IMR-90 (cell line): ENCODE data around the gene OSCP1. TPM values are rescaled to one million over a fixed set of nuclear protein-coding genes. Genes with fewer than 3 reads are reported as not detected.

Experiments used
- ATAC-seq: fragments of 200-7000 bp; cut with Tn5 transposase; 2 replicates; pipeline ENCODE4 v1.9.1; 2020; ENCODE audit warnings: low read depth, mild to moderate bottlenecking, moderate library complexity
- BruUV-seq: library from RNA; stranded (reverse); fragments of 400-500 nt; replicated peaks from 2 replicates; lab custom pipeline; 2021; lab: Mats Ljungman, UMichigan
- CTCF ChIA-PET: fragments of 300-600 bp; formaldehyde crosslinking; extraction: SDS; loops from one replicate; lab custom pipeline; 2021; ENCODE audit warnings: antibody characterized with exemption; lab: Yijun Ruan, JAX
- POLR2A ChIA-PET: fragments of 300-600 bp; sonication (Branson Sonifier 250); formaldehyde crosslinking; loops from one replicate; lab custom pipeline; 2022; ENCODE audit warnings: antibody characterized with exemption; ENCODE audit not compliant: unreplicated experiment; lab: Charles Lee
- DNase-seq: peaks from one replicate; pipeline ENCODE4 v3.0.0; 2013
- H2AFZ ChIP-seq: replicated peaks from 2 replicates; pipeline ENCODE3; 2013; ENCODE audit warnings: low read length, mild to moderate bottlenecking; ENCODE audit not compliant: poor library complexity
- H2AK5ac ChIP-seq: 2 replicates; pipeline ENCODE4 v1.6.1; 2013; ENCODE audit warnings: low read depth, low read length, inconsistent platforms
- H2AK9ac ChIP-seq: replicated peaks from 2 replicates; pipeline ENCODE3; 2013; ENCODE audit warnings: mild to moderate bottlenecking, low read depth, low read length, moderate library complexity; ENCODE audit not compliant: poor library complexity
- H2BK120ac ChIP-seq: 2 replicates; pipeline ENCODE4 v1.6.1; 2013; ENCODE audit warnings: low read depth, low read length, inconsistent platforms
- H2BK15ac ChIP-seq: 3 replicates; pipeline ENCODE4 v1.6.1; 2013; ENCODE audit warnings: low read depth, low read length, inconsistent platforms
- H2BK20ac ChIP-seq: 2 replicates; pipeline ENCODE4 v1.6.1; 2013; ENCODE audit warnings: low read depth, mild to moderate bottlenecking, inconsistent platforms, low read length, moderate library complexity
- H2BK5ac ChIP-seq: 2 replicates; pipeline ENCODE4 v1.6.1; 2013; ENCODE audit warnings: mild to moderate bottlenecking, low read depth, low read length, inconsistent platforms; ENCODE audit not compliant: poor library complexity, severe bottlenecking
- H3K14ac ChIP-seq: replicated peaks from 2 replicates; pipeline ENCODE4 v1.6.1; 2013; ENCODE audit warnings: low read depth, low read length, inconsistent platforms
- H3K18ac ChIP-seq: 2 replicates; pipeline ENCODE4 v1.6.1; 2013; ENCODE audit warnings: low read depth, low read length, control low read depth
- H3K23ac ChIP-seq: 2 replicates; pipeline ENCODE4 v1.6.1; 2013; ENCODE audit warnings: low read depth, low read length, inconsistent platforms
- H3K27ac ChIP-seq: 2 replicates; pipeline ENCODE4 v1.5.1; 2013; ENCODE audit warnings: mild to moderate bottlenecking, control low read depth, low read length; ENCODE audit not compliant: insufficient read depth
- H3K27me3 ChIP-seq: 2 replicates; pipeline ENCODE4 v1.6.1; 2013; ENCODE audit warnings: low read length; ENCODE audit not compliant: control insufficient read depth, insufficient read depth
- H3K36me3 ChIP-seq: 2 replicates; pipeline ENCODE4 v1.6.1; 2013; ENCODE audit warnings: low read length, mixed read lengths; ENCODE audit not compliant: control insufficient read depth, insufficient read depth
- H3K4ac ChIP-seq: 2 replicates; pipeline ENCODE4 v1.6.1; 2013; ENCODE audit warnings: low read depth, low read length, inconsistent platforms
- H3K4me1 ChIP-seq: 2 replicates; pipeline ENCODE4 v1.6.1; 2013; ENCODE audit warnings: low read length, mixed read lengths; ENCODE audit not compliant: control insufficient read depth, insufficient read depth
- H3K4me2 ChIP-seq: 2 replicates; pipeline ENCODE4 v1.6.1; 2013; ENCODE audit warnings: low read depth, mild to moderate bottlenecking, control low read depth, low read length, moderate library complexity
- H3K4me3 ChIP-seq: 2 replicates; pipeline ENCODE4 v1.5.1; 2013; ENCODE audit warnings: low read depth, mild to moderate bottlenecking, control low read depth, low read length, moderate library complexity; ENCODE audit not compliant: insufficient read depth
- H3K56ac ChIP-seq: 2 replicates; pipeline ENCODE4 v1.6.1; 2013; ENCODE audit warnings: low read length, inconsistent platforms; ENCODE audit not compliant: insufficient read depth; ENCODE audit errors: extremely low read depth
- H3K79me1 ChIP-seq, 2 experiments: 2 replicates each; pipeline ENCODE4 v1.6.1; 2013; ENCODE audit warnings: low read length in 2 of 2, inconsistent platforms in 1 of 2, low read depth in 1 of 2
- H3K9ac ChIP-seq: 2 replicates; pipeline ENCODE4 v1.6.1; 2013; ENCODE audit warnings: low read depth, low read length, control low read depth
- H3K9me1 ChIP-seq: 2 replicates; pipeline ENCODE4 v1.6.1; 2013; ENCODE audit warnings: low read length, inconsistent platforms; ENCODE audit not compliant: insufficient read depth
- H3K9me3 ChIP-seq: 2 replicates; pipeline ENCODE4 v1.6.1; 2013; ENCODE audit warnings: low read length; ENCODE audit not compliant: control insufficient read depth, insufficient read depth
- H4K20me1 ChIP-seq: 2 replicates; pipeline ENCODE4 v1.6.1; 2013; ENCODE audit warnings: low read length, inconsistent platforms; ENCODE audit not compliant: insufficient read depth
- H4K5ac ChIP-seq: 2 replicates; pipeline ENCODE4 v1.6.1; 2013; ENCODE audit warnings: mild to moderate bottlenecking, low read depth, low read length, control low read depth
- H4K8ac ChIP-seq, 2 experiments: 2 replicates each; pipeline ENCODE4 v1.6.1; 2013; ENCODE audit warnings: low read depth in 2 of 2, low read length in 2 of 2, control low read depth in 1 of 2, inconsistent platforms in 1 of 2
- H4K91ac ChIP-seq: 2 replicates; pipeline ENCODE4 v1.6.1; 2013; ENCODE audit warnings: low read depth, low read length, inconsistent platforms; ENCODE audit not compliant: insufficient read depth
- BHLHE40 ChIP-seq: fragments of 150-350 bp; IDR thresholded peaks from 2 replicates; pipeline ENCODE4 v1.6.1; 2016; ENCODE audit warnings: mild to moderate bottlenecking, low read depth, low read length
- CHD1 ChIP-seq: IDR thresholded peaks from 2 replicates; pipeline ENCODE4 v1.6.1; 2012; ENCODE audit warnings: low read depth, low read length, improper control_type of control experiment
- FOS ChIP-seq: fragments of 150-350 bp; IDR thresholded peaks from 2 replicates; pipeline ENCODE4 v1.6.1; 2016; ENCODE audit warnings: low read depth, low read length
- MAZ ChIP-seq: IDR thresholded peaks from 2 replicates; pipeline ENCODE4 v1.6.1; 2012; ENCODE audit warnings: low read depth, mild to moderate bottlenecking, low read length, improper control_type of control experiment, moderate library complexity, borderline replicate concordance
- MXI1 ChIP-seq: IDR thresholded peaks from 2 replicates; pipeline ENCODE4 v1.6.1; 2012; ENCODE audit warnings: low read depth, mild to moderate bottlenecking, low read length, moderate library complexity, borderline replicate concordance
- NFE2L2 ChIP-seq: fragments of 150-350 bp; IDR thresholded peaks from 2 replicates; pipeline ENCODE4 v1.6.1; 2016; ENCODE audit warnings: low read depth, mild to moderate bottlenecking, low read length
- RAD21 ChIP-seq: IDR thresholded peaks from 2 replicates; pipeline ENCODE4 v1.6.1; 2012; ENCODE audit warnings: low read length, improper control_type of control experiment
- RCOR1 ChIP-seq: IDR thresholded peaks from 2 replicates; pipeline ENCODE4 v1.6.1; 2012; ENCODE audit warnings: mild to moderate bottlenecking, low read length, improper control_type of control experiment; ENCODE audit not compliant: insufficient replicate concordance
- RFX5 ChIP-seq: IDR thresholded peaks from 2 replicates; pipeline ENCODE4 v1.8.0; 2012; ENCODE audit warnings: low read depth, mild to moderate bottlenecking, low read length, moderate library complexity
- SMC3 ChIP-seq: fragments of 150-350 bp; IDR thresholded peaks from 2 replicates; pipeline ENCODE4 v1.6.1; 2016; ENCODE audit warnings: low read depth, mild to moderate bottlenecking, antibody characterized with exemption, low read length, moderate library complexity
- WGBS, 2 experiments: methylation state at CpG; one replicate each; pipeline versions ENCODE4 v1.1.5 to v1.1.7; 2013; ENCODE audit warnings: missing lambda C conversion rate in 2 of 2; ENCODE audit not compliant: insufficient read length in 1 of 2; ENCODE audit errors: extremely low coverage in 2 of 2; 5-methylcytosine and 5-hydroxymethylcytosine counted together
- dilution Hi-C: fragments of 300-500 bp; cut with HindIII; formaldehyde crosslinking; loops from one replicate; pipeline ENCODE4 v1.14.3; 2018; ENCODE audit warnings: low sequenced_read_pairs; ENCODE audit not compliant: unreplicated experiment
- in situ Hi-C: fragments of 300-500 bp; cut with MboI; formaldehyde crosslinking; loops from 3 replicates; pipeline ENCODE4 v1.14.3; 2019; ENCODE audit warnings: low sequenced_read_pairs, inconsistent platforms, mixed read lengths
- intact Hi-C: fragments of 100-400 bp; cut with micrococcal nuclease; formaldehyde crosslinking; loops from 2 replicates; pipeline ENCODE4 v1.10.0; 2022
- polyA plus RNA-seq, 3 experiments: library from polyadenylated mRNA; depleted of rRNA; stranded (reverse); fragments of >200 nt; gene quantifications; 2 replicates each; pipeline ENCODE4 v1.2.3, GENCODE V29; 2012; ENCODE audit warnings: low replicate concordance in 1 of 3
- total RNA-seq: library from RNA; depleted of rRNA; stranded (reverse); fragments of >200 nt; gene quantifications from 2 replicates; pipeline ENCODE4 v1.2.3, GENCODE V29; 2012
- TF ChIP-seq, protein P1 (sequence below): conservative IDR thresholded peaks from 2 replicates; pipeline ENCODE4 v1.5.1; 2012; ENCODE audit warnings: mild to moderate bottlenecking, low read depth, low read length, improper control_type of control experiment
- TF ChIP-seq, protein P2 (sequence below): fragments of 150-350 bp; IDR thresholded peaks from 2 replicates; pipeline ENCODE4 v1.6.1; 2017; ENCODE audit warnings: mild to moderate bottlenecking, antibody characterized with exemption, low read length, low read depth

OSCP1 gene
- total and polyA plus RNA-seq, 2 of the 4 experiments (the other 2 are of a cell fraction), result 7.8 to 11.8 TPM

DNA sequence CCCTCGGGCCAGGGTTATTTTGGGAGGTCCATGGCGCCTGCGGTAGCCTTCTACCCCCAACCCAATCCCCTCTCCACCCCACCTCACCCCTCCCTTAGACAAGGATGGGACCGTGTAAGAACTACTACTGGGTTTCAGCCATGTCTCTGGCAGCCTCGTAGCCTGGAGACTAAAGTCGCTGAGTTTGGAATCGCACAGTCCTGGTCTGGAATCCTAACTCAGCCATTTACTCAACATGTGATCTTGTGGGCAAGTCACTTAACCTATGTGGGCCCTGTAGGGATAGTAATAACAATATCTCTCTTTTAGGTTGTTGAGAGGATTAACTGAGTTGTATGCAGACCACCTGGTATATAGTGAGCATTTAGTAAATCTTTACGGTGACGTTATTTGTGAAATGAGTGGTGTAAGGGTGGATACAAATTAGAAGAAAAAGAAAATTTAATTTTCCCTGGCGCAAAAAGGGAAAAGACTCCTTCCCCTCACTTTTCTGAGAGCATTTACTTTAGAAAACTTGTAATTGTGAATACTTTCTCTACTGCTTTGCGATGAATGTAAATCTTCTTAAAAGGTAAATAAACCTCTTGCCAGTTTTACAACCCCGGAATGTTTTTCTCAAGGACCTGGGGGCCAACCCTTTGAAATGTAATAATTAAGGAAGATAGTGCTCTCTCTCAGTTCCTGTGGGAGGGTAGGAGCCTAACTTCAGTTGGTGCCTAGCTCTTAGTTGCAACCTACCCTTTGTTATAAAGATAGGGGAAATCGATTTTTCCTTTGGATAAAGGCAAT lies 14.5 kb upstream of the OSCP1 start:
- intact Hi-C loops, result no loop called here
- POLR2A ChIA-PET, result no interaction called here
- peak overlapping the region; percentile 90 for H3K14ac ChIP-seq

More for the DNA sequence above, 14.5 kb upstream of the OSCP1 start:
- Histone ChIP-seq H3K27me3 (no peaks in the 10 kb centered on the region), H3K9me1 (peaks cover 11% of the 10 kb centered on the region), H3K36me3 (peaks cover 21% of the 10 kb centered on the region), H3K4me3 (peak overlapping the region; percentile 90), H2AK9ac (peak overlapping the region; percentile 92), H3K4me1 (peaks cover 6% of the 10 kb centered on the region), H2BK5ac (peak overlapping the region; percentile 56), H2BK120ac (peak overlapping the region; percentile 49), H4K91ac (peak overlapping the region; percentile 58), H4K8ac (peak overlapping the region; percentile 94 to 95), H2BK15ac (peak overlapping the region; percentile 41; the same call in 1 of the 3 replicates), H3K56ac (0 out of 2 replicates have a peak overlapping the region, but pooled peaks have one; percentile 23), H3K18ac (peak overlapping the region; percentile 68), H4K5ac (peak overlapping the region; percentile 94), H3K27ac (peak overlapping the region; percentile 82), H3K4ac (peak overlapping the region; percentile 82), H2AFZ (peak overlapping the region; percentile 90), H2AK5ac (peak overlapping the region; percentile 63; the same call in 1 of the 2 replicates), H3K23ac (0 out of 2 replicates have a peak overlapping the region, but pooled peaks have one; percentile 46), H3K79me1 (peaks cover 13 to 23% of the 10 kb centered on the region in 2 experiments; a peak in 3 of 4 replicates), H3K4me2 (peak overlapping the region; percentile 89), H4K20me1 (no peaks in the 10 kb centered on the region), H2BK20ac (0 out of 2 replicates have a peak overlapping the region, but pooled peaks have one; percentile 18), H3K9me3 (no peaks in the 10 kb centered on the region), H3K9ac (peak overlapping the region; percentile 62)
- DNase-seq, result peak; percentile 15
- in situ Hi-C loops, result loop anchor here (25.0 kb wide), 1 partner anchor 1548 kb away; the partner anchor contains the start of genes FHL3 and UTP11
- 0 to 100% methylated on average over 1 to 3 of the region's 13 CpGs for WGBS, 2 experiments
- dilution Hi-C loops, result no loop called here
- BruUV-seq, result no TSS peak
- CTCF ChIA-PET, result no interaction called here
- ATAC-seq, result peak; percentile 59
- no peak for TF ChIP-seq RAD21
- TF ChIP-seq, protein P1, sequence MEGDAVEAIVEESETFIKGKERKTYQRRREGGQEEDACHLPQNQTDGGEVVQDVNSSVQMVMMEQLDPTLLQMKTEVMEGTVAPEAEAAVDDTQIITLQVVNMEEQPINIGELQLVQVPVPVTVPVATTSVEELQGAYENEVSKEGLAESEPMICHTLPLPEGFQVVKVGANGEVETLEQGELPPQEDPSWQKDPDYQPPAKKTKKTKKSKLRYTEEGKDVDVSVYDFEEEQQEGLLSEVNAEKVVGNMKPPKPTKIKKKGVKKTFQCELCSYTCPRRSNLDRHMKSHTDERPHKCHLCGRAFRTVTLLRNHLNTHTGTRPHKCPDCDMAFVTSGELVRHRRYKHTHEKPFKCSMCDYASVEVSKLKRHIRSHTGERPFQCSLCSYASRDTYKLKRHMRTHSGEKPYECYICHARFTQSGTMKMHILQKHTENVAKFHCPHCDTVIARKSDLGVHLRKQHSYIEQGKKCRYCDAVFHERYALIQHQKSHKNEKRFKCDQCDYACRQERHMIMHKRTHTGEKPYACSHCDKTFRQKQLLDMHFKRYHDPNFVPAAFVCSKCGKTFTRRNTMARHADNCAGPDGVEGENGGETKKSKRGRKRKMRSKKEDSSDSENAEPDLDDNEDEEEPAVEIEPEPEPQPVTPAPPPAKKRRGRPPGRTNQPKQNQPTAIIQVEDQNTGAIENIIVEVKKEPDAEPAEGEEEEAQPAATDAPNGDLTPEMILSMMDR, result no peak
- no peak for TF ChIP-seq SMC3
- no peak for TF ChIP-seq BHLHE40
- no peak for TF ChIP-seq MAZ
- TF ChIP-seq CHD1, result no peak
- TF ChIP-seq RCOR1, result no peak
- no peak for TF ChIP-seq RFX5
- TF ChIP-seq, protein P2, sequence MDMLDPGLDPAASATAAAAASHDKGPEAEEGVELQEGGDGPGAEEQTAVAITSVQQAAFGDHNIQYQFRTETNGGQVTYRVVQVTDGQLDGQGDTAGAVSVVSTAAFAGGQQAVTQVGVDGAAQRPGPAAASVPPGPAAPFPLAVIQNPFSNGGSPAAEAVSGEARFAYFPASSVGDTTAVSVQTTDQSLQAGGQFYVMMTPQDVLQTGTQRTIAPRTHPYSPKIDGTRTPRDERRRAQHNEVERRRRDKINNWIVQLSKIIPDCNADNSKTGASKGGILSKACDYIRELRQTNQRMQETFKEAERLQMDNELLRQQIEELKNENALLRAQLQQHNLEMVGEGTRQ, result no peak
- no peak for TF ChIP-seq NFE2L2
- no peak for TF ChIP-seq MXI1
- no peak for TF ChIP-seq FOS
